ENCODE results near the gene EIF4EBP2. TPM values are rescaled to one million over a fixed set of nuclear protein-coding genes. Genes with fewer than 3 reads are reported as not detected.

EIF4EBP2 gene
- total and polyA plus RNA-seq, 2 donors from 2014 or later, result 35.8 to 66.6 TPM

GRCh38 chr10:70355051-70356021 is 48.6 kb upstream of the EIF4EBP2 start:
- no peak for TF ChIP-seq CTCF (IDR thresholded peaks at IDR 0.05; ENCODE audit: borderline replicate concordance, extremely low read depth, insufficient read depth)
- no peak for FAIRE-seq
- Histone ChIP-seq H3K4me3 (ENCODE audit: low read length in 3 of 3) (no peak overlapping the region), H3K9ac (ENCODE audit: low read length in 3 of 3) (no peak overlapping the region), H3K36me3 (ENCODE audit: control insufficient read depth in 2 of 3, insufficient read depth in 3 of 3, low read length in 3 of 3) (no peaks in the 10 kb centered on the region), H3K9me3 (ENCODE audit: control insufficient read depth in 2 of 3, insufficient read depth in 1 of 3, low read length in 3 of 3) (no peaks in the 10 kb centered on the region), H3K4me1 (ENCODE audit: control insufficient read depth in 2 of 3, insufficient read depth in 2 of 3, low read depth in 1 of 3, low read length in 3 of 3) (no peaks in the 10 kb centered on the region), H3K27ac (ENCODE audit: low read depth in 2 of 2, low read length in 2 of 2) (no peak overlapping the region), H3K27me3 (ENCODE audit: control insufficient read depth, insufficient read depth, low read length) (no peaks in the 10 kb centered on the region)
- intact Hi-C loops (cut with DNase I), result no loop called here
- DNase-seq, result peak in 2 of 5 donors; percentile 31 to 35

- Histone ChIP-seq H3K27me3 (ENCODE audit: control insufficient read depth, insufficient read depth, low read length) (no peaks in the 10 kb centered on the region), H3K27ac (ENCODE audit: low read depth in 2 of 2, low read length in 2 of 2) (no peak overlapping the region), H3K9me3 (ENCODE audit: control insufficient read depth in 2 of 3, insufficient read depth in 1 of 3, low read length in 3 of 3) (no peaks in the 10 kb centered on the region), H3K9ac (ENCODE audit: low read length in 3 of 3) (no peak overlapping the region), H3K4me1 (ENCODE audit: control insufficient read depth in 2 of 3, insufficient read depth in 2 of 3, low read depth in 1 of 3, low read length in 3 of 3) (no peaks in the 10 kb centered on the region), H3K4me3 (ENCODE audit: low read length in 3 of 3) (no peak overlapping the region), H3K36me3 (ENCODE audit: control insufficient read depth in 2 of 3, insufficient read depth in 3 of 3, low read length in 3 of 3) (no peaks in the 10 kb centered on the region)
- DNase-seq (peak in 1 of 5 donors; percentile 9), FAIRE-seq (no peak)
- TF ChIP-seq CTCF (IDR thresholded peaks at IDR 0.05; ENCODE audit: borderline replicate concordance, extremely low read depth, insufficient read depth), result no peak
- intact Hi-C loops (cut with DNase I), result no loop called here
Measured at GRCh38 chr10:70357565-70357964, 46.4 kb upstream of the EIF4EBP2 start.

DNA sequence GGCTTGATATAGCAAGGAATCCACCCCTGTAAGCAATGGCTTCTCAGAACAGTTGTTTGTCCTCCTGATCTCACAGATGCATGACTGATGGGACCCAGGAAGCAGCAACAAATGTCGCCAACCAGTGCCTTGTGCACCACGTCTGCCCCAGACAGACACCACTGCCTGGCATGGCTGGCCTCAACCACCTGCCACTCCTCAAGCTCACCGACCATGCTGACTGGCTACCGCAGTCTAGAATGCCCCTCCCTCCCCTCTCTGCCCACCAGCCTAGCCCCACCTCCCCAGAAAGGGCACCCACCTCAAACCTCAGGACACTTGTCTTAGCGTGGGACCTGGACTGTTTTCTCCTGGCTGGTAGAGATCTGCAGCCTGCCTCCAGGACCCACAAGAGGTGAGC is 45.5 kb upstream of the EIF4EBP2 start:
- Histone ChIP-seq H3K4me1 (ENCODE audit: control insufficient read depth in 2 of 3, insufficient read depth in 2 of 3, low read depth in 1 of 3, low read length in 3 of 3) (no peaks in the 10 kb centered on the region), H3K4me3 (ENCODE audit: low read length in 3 of 3) (no peak overlapping the region), H3K9me3 (ENCODE audit: control insufficient read depth in 2 of 3, insufficient read depth in 1 of 3, low read length in 3 of 3) (no peaks in the 10 kb centered on the region), H3K27me3 (ENCODE audit: control insufficient read depth, insufficient read depth, low read length) (no peaks in the 10 kb centered on the region), H3K27ac (ENCODE audit: low read depth in 2 of 2, low read length in 2 of 2) (no peak overlapping the region), H3K9ac (ENCODE audit: low read length in 3 of 3) (no peak overlapping the region), H3K36me3 (ENCODE audit: control insufficient read depth in 2 of 3, insufficient read depth in 3 of 3, low read length in 3 of 3) (no peaks in the 10 kb centered on the region)
- FAIRE-seq, result no peak
- intact Hi-C loops (cut with DNase I), result no loop called here
- no peak for TF ChIP-seq CTCF (IDR thresholded peaks at IDR 0.05; ENCODE audit: borderline replicate concordance, extremely low read depth, insufficient read depth)
- peak in 1 of 5 donors; percentile 18 for DNase-seq
